GM19324 (cell line): ENCODE measurements around the gene PBX2.

Experiments used
- ATAC-seq: cut with Tn5 transposase; IDR thresholded peaks from one replicate; pipeline ENCODE4 v1.9.1; 2021; ENCODE audit warnings: mild to moderate bottlenecking, moderate library complexity; ENCODE audit not compliant: unreplicated experiment, low FRiP score

Gene PBX2

DNA sequence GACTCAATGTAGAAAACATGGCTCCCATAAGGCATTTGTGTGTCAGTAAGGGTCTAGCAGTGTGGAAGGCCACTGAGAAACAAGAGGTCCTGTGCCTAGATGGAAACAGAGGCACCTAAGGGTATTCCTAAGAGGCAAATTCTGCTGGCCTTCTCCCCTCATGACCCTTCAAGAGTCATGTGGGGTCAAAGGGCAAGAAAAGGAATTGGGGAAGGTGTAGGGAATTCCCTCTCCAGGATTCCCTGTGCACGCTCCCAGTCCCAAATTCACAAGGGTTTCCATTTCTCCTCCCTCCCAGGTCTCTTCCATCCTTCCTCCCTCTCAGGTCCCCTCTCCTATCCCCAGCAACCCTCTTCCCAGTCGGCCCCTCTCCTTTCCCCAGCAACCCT is 14.7 kb downstream of the PBX2 start:
- no peak for ATAC-seq

DNA sequence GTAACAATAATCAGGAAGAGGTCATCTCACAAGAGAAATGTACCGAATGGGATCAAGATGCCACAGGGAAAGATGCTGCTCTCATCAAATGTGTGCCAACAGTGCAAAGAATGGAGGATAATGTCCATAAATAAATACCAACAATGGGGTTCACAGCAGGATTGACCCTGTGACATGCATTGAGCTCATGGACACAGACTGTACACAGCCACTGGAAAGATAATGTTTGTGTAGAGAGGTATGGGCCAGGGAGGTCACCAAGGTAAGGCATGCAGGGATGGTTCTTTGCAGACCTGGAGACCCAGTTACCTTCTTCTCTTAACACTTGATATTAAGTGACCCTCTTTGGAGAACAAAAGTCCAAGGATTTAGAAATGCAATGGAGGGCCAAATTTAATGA is 15.6 kb downstream of the PBX2 start:
- ATAC-seq = no peak

GRCh38 chr6:32173051-32173727 is 16.8 kb downstream of the PBX2 start:
- ATAC-seq = no peak

DNA sequence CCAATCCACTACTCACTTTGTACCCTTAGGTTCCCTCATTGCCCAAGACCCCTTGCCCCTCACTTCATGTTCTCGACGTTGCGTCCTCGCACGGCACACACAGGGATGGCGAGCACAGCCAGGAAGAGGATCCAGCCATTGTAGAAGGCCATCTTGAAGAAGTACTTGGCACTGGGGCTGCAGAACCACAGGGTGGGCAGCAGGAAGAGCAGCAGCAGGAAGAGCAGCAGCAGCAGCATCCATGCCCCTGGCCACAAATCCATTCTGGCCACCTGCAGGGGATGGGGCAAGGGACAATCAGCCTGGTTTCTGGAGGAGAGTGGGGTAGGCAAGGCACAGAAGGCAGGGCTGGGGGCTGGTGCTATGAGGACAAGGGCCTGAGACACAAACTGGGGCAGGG is 18.8 kb downstream of the PBX2 start:
- ATAC-seq = no peak

- ATAC-seq = no peak
These were observed 19.7 kb downstream of the PBX2 start for GRCh38 chr6:32170294-32170693.

- no peak for ATAC-seq
These were observed 21.0 kb downstream of the PBX2 start for GRCh38 chr6:32168807-32169591.

DNA sequence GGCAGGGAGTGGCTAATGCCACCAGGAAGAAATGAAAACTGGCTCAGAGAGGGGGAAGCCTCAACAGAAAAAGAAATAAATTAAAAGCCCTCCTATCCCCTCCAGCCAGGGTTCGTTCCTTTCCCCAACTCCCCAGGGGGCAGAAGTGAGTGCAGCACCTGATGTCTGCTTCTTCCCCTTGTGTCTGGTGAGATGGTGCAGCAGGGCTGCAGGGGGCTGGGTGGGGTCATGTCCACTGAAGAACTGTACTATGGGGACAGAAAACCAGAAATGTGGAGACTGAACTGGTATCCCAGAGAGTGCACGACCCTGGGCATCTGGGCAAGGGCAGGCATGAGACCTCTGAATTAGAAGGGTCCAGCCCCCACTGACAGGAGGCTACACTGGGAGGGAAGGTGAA is 21.7 kb downstream of the PBX2 start:
- no peak for ATAC-seq

DNA sequence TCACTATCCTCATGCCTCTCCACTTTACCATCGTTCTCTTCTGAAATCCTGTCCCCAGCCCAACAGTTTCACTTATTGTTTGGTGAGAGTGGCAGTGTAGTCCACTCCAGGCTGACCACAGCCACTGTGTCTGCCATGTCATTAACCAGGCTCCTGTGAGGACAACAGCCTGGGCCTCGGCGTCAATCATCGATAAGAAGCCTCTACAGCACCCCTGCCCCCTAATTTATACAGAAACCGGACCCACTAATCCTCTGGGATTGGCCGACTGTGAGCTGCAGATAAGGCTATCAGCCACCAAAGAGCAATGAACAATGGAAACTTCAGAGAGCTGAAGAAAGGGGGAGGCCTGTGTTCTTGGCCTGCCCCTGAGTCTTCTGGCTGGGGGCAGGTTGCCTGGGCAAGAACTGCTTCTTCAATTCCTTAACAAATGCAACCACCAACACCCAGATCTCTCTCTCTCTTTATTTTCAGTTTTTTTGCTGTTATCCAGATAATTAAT is 22.2 kb downstream of the PBX2 start:
- ATAC-seq = no peak

DNA sequence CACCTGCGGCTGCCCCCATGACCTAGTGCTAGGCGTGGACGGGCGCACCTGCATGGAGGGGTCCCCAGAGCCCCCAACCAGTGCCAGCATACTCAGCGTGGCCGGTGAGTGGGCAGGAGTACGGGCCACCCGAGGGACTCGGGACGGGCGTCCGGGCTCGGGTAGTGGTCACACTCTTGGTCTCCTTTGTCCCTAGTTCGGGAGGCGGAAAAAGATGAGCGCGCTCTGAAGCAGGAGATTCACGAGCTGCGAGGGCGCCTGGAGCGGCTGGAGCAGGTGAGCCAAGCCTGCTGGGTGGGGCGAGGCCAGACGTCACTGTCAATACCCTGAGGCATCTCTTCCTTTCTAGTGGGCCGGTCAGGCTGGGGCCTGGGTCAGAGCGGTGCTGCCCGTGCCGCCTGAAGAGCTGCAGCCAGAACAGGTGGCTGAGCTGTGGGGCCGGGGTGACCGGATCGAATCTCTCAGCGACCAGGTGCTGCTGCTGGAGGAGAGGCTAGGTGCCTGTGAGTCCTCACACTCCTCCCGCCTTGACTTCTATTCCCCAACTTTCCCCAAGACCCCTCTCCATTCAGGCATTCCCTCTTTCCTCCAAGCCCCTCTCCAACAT is 22.7 kb downstream of the PBX2 start:
- no peak for ATAC-seq

GRCh38 chr6:32166411-32167061 is 23.5 kb downstream of the PBX2 start:
- no peak for ATAC-seq

DNA sequence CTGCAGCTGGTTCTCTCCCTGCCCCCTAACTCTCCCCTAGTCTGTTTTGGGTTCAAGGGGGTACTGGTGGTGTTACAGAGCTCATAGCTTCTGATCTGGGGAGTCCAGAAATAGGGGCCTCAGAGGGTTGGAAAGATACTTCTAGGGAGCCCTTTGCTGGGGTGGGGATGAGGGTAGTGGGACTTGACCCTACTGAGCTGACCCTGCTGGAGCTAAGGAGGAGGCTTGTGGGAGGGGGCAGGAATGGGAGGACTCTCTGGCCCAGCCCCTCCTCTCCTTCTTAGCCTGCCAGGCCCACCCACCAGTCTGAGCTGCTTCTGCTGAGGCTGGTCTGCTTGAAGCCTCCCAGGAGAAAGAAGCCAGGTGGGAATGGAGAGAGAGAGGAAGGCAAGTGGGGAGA is 25.7 kb downstream of the PBX2 start, which contains the start of gene EGFL8:
Gene EGFL8 (plus strand): TSS at position 301 of the 400 bp plus-strand sequence. CDS start 1,571 bp downstream, outside the sequence.
- no peak for ATAC-seq

DNA sequence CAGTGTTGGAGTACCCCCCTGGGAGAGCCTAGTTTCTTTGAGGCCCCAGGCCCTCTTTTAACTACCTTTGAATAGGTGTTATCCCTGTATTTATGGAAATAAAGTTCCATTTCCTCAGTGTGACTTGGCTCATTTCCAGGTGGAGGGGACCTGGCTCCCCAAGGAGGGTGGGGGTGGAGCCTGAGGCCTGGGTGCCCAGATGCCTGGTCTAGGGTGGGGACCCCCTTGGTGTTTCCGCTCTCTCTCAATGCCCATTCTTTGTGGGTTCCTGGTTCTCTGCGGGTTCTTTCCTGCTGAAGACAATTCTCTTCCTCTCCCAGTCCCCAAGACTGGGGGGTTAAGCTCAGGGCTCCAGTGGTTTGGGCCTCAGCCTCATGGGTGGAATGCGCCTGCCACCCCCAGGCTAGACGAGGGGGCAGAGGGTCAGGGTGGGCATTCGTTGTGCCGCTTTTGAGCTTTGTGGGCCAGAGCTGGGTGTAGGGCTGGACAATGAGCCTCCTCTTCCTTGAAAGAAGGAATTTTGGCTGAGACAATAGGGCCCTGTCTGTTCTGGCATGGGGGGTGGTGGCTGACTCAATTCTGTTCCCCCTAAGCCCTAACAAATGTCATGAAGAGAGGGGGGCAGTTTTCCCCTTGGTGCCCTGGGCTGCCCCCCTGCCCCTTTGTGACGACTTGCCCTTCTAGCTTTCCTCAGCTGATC is 26.3 kb downstream of the PBX2 start:
- no peak for ATAC-seq

- ATAC-seq = no peak
These were observed 31.9 kb downstream of the PBX2 start for GRCh38 chr6:32158052-32158451.

- no peak for ATAC-seq
These were observed 33.1 kb downstream of the PBX2 start for GRCh38 chr6:32156891-32157290.

DNA sequence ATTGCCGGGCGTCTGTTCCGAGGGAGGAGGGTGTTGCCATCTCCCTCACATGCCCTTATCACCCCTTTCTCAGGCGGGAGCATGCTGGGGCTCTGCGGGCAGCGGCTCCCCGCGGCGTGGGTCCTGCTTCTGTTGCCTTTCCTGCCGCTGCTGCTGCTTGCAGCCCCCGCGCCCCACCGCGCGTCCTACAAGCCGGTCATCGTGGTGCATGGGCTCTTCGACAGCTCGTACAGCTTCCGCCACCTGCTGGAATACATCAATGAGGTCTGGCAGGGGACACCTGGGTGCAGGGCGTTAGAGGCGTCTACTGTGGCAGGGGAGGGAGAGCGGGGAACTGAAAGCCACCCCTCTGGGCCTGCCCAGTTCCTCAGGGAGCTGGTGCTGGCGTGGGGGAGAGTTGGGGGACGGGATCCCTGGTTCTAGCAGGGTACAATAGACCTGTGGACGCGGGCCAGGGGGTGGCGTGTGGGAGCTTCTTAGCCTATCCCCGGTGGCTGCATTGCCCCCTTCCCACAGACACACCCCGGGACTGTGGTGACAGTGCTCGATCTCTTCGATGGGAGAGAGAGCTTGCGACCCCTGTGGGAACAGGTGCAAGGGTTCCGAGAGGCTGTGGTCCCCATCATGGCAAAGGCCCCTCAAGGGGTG is 35.4 kb downstream of the PBX2 start:
- peak; percentile 66 for ATAC-seq

- ATAC-seq = peak; percentile 13
These were observed 36.2 kb downstream of the PBX2 start, which contains the start of gene PPT2 for GRCh38 chr6:32153564-32154513. PPT2 (plus strand) TSS chr6:32154141; CDS start chr6:32154595, 454 bp downstream.

DNA sequence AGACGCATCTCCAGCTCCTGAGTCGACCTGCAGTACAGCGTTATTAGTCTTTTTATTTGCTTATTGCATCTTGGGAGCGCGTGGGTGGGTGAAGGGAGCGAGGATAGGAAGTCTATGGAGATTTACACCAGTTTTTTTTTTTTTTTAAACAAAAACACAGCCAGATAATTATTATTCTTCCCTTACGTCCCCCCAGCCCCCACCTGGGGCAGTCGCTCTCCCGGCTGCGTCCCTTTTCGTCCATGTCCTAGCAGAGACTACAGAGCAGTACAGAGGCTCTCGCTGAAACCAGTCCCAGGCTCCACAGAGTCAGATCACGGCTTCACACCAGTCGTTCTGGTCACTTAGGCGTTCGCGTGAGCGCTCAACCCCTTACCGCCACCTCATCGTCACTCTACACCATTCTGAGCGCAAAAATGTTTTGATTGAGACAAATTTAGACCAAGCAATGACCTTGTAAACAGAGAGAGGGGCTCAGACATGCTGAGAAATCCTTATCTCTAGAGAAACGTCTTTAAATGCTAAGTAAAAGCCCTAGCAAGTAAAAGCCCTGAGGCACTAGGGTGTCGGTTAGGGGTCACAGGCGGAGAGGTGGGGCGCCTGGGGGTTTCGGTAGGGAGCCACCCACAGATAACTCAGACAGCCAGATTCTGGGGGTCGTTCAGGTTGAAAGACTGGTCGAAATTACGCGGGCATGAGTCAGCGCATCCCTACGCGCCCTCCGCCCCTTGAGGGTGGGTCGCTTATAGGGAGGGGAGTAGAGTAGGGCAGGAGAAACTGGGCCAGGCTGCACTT is 37.0 kb downstream of the PBX2 start:
- ATAC-seq = no peak
